A204.1 (cell line): ENCODE results near the gene CHST3.

ENCODE experiments used
- FAIRE-seq: peaks from 2 replicates; lab custom pipeline; 2012; peaks lifted over from hg19 to GRCh38; lab: Jason Lieb, UNC

Gene CHST3

DNA sequence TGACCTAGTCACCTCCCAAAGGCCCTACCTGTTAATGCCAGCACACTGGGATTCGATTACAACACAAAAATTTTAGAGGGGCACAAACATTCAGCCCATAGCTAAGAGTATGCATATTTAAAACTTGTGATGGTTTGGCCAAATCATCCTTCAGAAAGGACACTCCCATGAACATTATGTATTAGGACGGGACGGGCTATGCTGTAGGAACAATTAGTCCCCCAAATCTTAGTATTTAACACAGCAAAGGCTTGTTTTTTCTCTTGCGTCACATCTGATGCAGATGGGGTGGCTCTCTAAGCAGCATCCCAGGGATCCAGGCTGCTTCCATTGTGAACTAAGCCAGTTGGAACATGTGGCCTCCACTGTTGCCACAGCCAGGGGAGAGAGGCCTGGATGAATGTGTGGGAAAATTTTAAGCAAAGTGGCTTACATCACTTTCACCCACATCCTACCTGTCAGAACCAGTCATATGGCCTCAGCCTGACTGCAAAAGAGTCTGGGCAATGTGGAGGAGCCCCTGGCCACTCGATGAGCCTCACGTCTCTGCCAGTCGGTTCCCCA lies 26.6 kb downstream of the CHST3 start:
- FAIRE-seq: no peak

DNA sequence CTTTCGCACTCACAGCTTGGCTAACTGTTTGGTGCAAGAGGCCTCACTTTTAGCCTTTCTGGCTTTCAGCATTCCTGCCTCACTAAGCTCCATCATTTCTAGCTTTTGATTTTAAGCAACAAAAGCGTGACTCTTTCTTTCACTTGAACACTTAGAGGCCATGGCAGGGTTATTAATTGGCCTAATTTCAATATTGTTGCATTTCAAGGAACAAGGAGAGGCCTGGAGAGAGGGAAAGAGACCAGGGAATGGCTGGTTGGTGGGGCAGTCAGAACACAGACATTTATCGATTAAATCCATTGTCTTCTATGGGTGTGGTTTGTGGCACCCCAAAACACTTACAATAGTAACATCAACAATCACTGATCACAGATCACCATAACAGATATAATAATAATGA lies 31.3 kb downstream of the CHST3 start:
- no peak for FAIRE-seq

GRCh38 chr10:71995887-71996575 lies 31.8 kb downstream of the CHST3 start:
- FAIRE-seq: no peak

DNA sequence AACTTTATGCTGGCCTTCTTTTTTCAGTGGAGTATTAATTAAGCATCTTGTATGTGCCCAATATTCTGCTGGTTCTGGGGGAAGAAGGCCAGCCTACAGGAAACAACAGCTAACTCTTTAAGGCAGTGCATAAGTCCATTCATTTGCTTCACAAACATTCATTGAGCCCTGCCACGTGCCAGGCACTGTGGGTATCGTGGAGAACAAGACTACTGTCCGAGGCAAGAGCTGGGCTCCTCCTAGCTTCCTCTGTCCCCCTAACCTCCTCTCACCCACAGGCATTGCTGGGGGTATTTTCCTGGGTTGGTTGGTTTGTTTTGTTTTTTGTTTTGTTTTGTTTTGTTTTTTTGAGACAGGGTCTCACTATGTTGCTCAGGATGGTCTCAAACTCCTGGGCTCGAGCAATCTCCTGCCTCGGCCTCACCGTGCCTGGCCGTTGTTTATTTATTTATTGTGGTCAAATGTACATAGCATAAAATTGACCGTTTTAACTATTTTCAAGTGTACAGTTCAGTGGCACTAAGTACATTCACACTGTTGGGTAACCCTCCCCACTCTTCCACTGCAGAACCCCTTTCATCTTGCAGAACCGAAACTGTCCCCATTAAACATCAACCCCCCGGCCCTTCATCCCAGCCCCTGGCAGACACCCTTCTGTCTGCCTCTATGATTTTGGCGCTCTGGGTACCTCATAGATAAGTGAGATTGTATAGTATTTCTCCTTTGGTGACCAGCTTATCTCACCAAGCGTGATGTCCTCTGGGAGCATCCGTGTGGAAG lies 32.6 kb downstream of the CHST3 start:
- no peak for FAIRE-seq

GRCh38 chr10:71998119-71998839 lies 34.1 kb downstream of the CHST3 start:
- FAIRE-seq: no peak

GRCh38 chr10:71998840-71999194 lies 34.6 kb downstream of the CHST3 start:
- FAIRE-seq: no peak

GRCh38 chr10:71999360-72000072 lies 35.3 kb downstream of the CHST3 start:
- no peak for FAIRE-seq

DNA sequence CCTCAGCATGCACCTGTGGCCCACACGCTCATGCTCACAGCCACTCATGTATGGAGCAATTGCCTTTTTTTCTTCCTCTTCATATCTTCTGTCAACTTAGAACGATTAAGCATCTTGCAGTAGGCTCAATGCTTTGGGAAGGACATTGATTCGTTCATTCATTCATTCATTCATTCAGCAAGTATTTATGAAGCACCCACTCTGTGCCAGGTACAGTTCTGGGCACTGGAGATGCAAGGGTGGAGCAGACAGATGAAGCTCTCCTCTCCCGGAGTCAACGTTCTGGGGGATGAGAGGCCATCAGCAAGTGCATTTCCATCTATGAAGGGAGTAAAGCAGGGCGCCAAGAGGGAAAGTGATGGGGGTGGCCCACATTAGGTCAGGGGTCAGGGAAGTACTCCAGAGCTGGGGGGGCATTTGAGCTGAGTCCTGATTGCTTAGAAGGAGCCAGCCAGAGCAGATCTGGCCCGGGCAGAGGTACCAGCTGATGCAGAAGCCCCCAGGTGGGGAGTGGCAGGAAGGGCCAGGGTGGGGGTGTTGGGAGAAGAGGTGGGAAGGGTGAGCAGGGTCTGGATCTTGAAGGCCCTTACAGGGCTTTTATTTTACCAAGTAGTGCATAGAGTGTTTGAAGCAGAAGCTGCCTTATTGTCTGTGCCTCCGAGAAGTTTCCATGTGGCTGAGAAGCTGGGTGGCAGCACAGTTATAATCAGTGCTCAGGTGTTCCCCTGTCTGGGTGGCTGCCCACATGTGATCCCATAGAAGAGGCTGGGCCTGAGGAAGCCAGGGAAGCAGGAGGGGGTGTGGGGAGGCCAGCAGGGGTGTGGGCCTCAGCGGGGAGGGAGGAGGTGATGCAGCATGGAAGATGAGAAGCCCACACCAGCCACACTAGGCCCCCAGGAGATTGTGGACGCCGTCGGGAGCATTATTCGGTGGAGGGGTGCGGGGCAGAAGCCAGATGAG lies 36.2 kb downstream of the CHST3 start:
- FAIRE-seq: no peak

GRCh38 chr10:72001033-72001395 lies 36.8 kb downstream of the CHST3 start:
- no peak for FAIRE-seq

DNA sequence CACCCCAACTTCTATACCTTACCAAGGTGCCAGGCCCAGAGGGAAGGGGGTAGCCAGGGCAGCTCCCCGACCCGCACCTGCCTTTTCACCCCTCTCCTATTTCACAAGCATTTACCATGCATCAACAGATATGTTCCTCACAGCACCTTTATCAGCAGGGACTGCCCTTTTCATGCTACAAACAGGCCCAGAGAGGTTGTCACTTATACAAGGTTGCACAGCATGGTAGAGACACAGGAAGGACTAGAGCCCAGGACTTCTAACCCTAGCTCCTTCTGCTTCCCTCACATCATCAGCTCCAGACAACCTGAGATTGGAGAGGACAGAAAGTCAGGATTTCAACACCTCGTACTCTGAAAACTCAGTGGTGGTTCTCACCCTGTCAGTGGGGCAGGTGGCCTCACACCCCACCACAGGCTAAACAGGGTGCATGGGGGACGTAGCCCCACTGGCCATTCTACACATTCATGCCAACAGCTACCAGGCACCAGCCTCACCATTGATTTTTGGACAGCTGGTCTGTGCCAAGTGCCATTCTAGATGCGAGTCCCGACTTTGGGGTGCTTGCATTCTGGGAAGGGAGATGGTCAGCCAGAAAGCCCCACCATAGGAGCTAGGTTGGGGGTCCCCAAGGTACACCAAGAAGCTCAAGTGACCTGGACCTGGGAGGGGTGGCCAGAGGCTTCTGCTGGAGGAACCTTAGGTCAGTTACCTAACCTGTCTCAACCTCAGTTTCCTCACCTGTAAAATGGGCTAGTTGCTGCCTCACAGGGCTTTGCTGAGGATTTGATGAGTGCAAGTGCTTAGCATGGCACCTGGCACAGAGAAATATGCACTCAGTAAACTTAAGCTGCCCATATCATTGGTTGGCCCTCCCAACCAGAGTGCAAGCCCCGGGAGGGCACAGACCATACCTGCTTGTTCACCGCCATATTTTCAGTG lies 38.4 kb downstream of the CHST3 start:
- no peak for FAIRE-seq

DNA sequence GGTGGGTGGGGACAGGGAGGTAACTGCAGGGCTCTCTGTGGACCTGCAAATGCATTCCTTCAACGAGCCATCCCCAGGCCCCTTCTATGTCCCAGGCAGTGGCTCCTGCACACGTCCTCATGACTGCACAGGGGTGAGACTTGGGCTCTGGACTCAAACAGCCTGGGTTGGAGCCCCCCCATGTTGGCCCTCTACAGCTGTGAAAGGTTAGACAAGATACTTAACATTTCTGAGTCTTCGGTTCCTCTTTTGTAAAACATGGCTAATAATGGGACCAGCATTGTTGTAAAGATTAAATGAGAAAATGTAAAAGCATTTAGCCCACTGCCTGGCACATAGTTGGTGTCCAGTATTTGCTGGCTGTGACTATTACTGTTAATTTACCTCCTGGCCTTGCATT lies 41.8 kb downstream of the CHST3 start:
- FAIRE-seq: no peak

GRCh38 chr10:72007246-72007892 lies 43.2 kb downstream of the CHST3 start:
- FAIRE-seq: no peak

DNA sequence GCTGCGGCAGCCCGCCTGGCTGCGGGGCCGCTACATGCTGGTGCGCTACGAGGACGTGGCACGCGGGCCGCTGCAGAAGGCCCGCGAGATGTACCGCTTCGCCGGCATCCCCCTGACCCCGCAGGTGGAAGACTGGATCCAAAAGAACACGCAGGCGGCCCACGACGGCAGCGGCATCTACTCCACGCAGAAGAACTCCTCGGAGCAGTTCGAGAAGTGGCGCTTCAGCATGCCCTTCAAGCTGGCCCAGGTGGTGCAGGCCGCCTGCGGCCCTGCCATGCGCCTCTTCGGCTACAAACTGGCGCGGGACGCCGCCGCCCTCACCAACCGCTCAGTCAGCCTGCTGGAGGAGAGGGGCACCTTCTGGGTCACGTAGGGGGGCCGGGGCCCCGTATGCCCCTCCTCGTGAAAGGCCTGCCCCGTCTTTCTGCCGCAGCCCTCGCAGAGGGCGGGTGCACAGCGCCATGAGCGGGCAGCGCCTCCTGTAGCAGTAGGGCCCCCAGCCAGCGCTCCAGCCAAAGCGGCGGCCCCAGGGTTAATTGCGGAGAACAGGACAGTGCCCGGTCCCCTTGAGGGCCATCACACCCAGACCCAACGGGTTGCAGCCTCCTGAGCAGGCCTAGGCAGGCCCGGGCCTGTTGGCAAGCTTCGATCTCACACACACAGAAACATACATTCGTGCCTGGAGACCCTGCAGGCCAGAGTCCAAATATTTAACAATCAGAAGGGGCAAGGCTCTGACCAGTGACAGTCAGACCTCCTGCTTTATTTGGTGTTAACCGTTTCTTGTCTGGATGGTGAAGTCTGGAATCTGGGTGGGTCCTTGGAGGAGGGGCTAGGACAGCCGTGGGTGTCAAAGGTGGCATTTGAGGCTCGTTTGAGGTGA lies 44.1 kb downstream of the CHST3 start:
- FAIRE-seq: no peak

DNA sequence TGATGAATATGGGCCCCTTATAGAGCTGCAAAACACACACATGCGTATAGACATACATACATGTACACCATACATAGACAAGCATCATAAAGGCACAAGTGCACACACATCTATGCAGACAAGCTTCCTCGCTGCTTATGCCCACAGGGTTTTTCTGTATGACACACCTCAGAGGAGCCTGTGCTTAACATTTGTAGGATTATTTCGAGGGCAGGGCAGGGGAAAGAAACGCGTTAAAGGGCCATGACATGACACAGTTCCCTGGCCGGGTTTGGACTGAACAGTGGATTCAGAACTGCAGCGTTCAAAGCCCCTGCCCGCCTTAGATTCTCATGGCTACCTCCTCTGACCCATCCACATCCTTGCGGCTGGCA lies 44.8 kb downstream of the CHST3 start:
- FAIRE-seq: no peak

GRCh38 chr10:72009425-72010081 lies 45.4 kb downstream of the CHST3 start:
- no peak for FAIRE-seq

DNA sequence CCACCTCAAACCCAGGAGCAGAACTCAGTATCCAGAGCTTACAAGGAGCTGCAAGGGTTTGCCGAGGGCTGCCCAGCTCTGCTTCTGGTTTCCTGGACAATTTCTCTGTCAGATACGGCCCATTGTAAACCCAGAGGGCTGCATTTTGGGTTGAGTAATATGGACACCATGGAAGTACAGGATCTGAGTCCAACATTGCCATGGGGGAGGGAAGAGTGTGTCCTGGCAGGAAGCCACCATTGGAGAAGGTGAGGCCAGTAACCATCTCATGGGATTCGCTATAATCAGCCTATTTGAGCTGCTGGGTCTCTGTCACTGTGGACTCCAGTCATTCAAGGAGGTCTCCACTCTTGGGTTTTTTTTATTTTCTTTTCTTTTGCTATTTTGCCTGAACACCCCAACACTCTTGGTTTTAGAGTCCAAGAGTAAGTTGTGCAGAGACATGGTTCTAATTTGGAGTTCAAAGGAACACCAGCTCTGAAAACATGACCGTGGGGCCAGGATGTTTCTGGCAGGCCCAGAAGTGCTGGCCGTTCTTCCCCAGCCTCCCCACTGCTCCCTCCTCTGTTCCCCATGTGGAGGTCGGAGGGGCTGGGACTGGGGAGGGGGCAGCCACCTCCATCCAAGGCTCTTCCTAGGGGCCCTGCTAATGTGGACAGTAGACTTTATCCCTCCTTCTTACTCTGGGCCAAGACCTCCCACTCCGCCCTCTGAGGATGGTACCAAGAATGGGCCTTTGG lies 46.2 kb downstream of the CHST3 start:
- FAIRE-seq: no peak

GRCh38 chr10:72011016-72011415 lies 46.8 kb downstream of the CHST3 start:
- no peak for FAIRE-seq
